ENCODE measurements around the gene HS2ST1.

Gene HS2ST1

GRCh38 chr1:86942743-86943142, 28.3 kb downstream of the HS2ST1 start:
- ATAC-seq, result no peak
- TF ChIP-seq CSDC2 (CRISPR knock-in tag; IDR thresholded peaks at IDR 0.05), result no peak
- no peak for TF ChIP-seq ZNF8 (CRISPR knock-in tag; IDR thresholded peaks at IDR 0.05)
- no peak for TF ChIP-seq ESRRG (CRISPR knock-in tag; IDR thresholded peaks at IDR 0.05)
- TF ChIP-seq ZFP3 (CRISPR knock-in tag; IDR thresholded peaks at IDR 0.05), result no peak
- no peak for TF ChIP-seq POU6F1 (CRISPR knock-in tag; IDR thresholded peaks at IDR 0.05; ENCODE audit: borderline replicate concordance, low read depth)
- no peak for TF ChIP-seq ZNF565 (CRISPR knock-in tag; conservative IDR thresholded peaks at IDR 0.05; ENCODE audit: low read depth)

- no peak for TF ChIP-seq ZFP30 (CRISPR knock-in tag; IDR thresholded peaks at IDR 0.05)
- no peak for TF ChIP-seq PATZ1 (CRISPR knock-in tag; IDR thresholded peaks at IDR 0.05; ENCODE audit: borderline replicate concordance)
- no peak for TF ChIP-seq ZNF565 (CRISPR knock-in tag; conservative IDR thresholded peaks at IDR 0.05; ENCODE audit: low read depth)
- TF ChIP-seq ISL1 (CRISPR knock-in tag; IDR thresholded peaks at IDR 0.05), result no peak
- TF ChIP-seq POU6F1 (CRISPR knock-in tag; IDR thresholded peaks at IDR 0.05; ENCODE audit: borderline replicate concordance, low read depth), result no peak
- no peak for TF ChIP-seq BACH2 (CRISPR knock-in tag; IDR thresholded peaks at IDR 0.05; ENCODE audit: borderline replicate concordance)
- TF ChIP-seq PPARA (CRISPR knock-in tag; IDR thresholded peaks at IDR 0.05; ENCODE audit: borderline replicate concordance), result no peak
- no peak for TF ChIP-seq RARB (CRISPR knock-in tag; IDR thresholded peaks at IDR 0.05)
- TF ChIP-seq TOX (CRISPR knock-in tag; IDR thresholded peaks at IDR 0.05; ENCODE audit: borderline replicate concordance), result no peak
- no peak for TF ChIP-seq ARNTL (CRISPR knock-in tag; IDR thresholded peaks at IDR 0.05; ENCODE audit: borderline replicate concordance, low read depth)
- no peak for TF ChIP-seq GLIS3 (CRISPR knock-in tag; IDR thresholded peaks at IDR 0.05)
- TF ChIP-seq ZC3H10 (CRISPR knock-in tag; IDR thresholded peaks at IDR 0.05), result no peak
- no peak for TF ChIP-seq CSDC2 (CRISPR knock-in tag; IDR thresholded peaks at IDR 0.05)
- no peak for TF ChIP-seq TCF4 (CRISPR knock-in tag; IDR thresholded peaks at IDR 0.05; ENCODE audit: borderline replicate concordance)
- no peak for TF ChIP-seq SNAI2 (CRISPR knock-in tag; IDR thresholded peaks at IDR 0.05)
- TF ChIP-seq ZNF8 (CRISPR knock-in tag; IDR thresholded peaks at IDR 0.05), result no peak
- no peak for ATAC-seq
These were observed 33.8 kb downstream of the HS2ST1 start for GRCh38 chr1:86948212-86948611.

- TF ChIP-seq ZFP30 (CRISPR knock-in tag; IDR thresholded peaks at IDR 0.05) (no peak), OSR1 (CRISPR knock-in tag; IDR thresholded peaks at IDR 0.05) (no peak), ESRRG (CRISPR knock-in tag; IDR thresholded peaks at IDR 0.05) (no peak), ISL1 (CRISPR knock-in tag; IDR thresholded peaks at IDR 0.05) (no peak), ARNTL (CRISPR knock-in tag; IDR thresholded peaks at IDR 0.05; ENCODE audit: borderline replicate concordance, low read depth) (no peak), POU6F1 (CRISPR knock-in tag; IDR thresholded peaks at IDR 0.05; ENCODE audit: borderline replicate concordance, low read depth) (no peak), ZFP3 (CRISPR knock-in tag; IDR thresholded peaks at IDR 0.05) (no peak), ZNF70 (CRISPR knock-in tag; IDR thresholded peaks at IDR 0.05) (no peak), BACH2 (CRISPR knock-in tag; IDR thresholded peaks at IDR 0.05; ENCODE audit: borderline replicate concordance) (no peak), TCF4 (CRISPR knock-in tag; IDR thresholded peaks at IDR 0.05; ENCODE audit: borderline replicate concordance) (no peak)
- no peak for ATAC-seq
These were observed 36.4 kb downstream of the HS2ST1 start for GRCh38 chr1:86950712-86951419.

- ATAC-seq, result no peak
- TF ChIP-seq PATZ1 (CRISPR knock-in tag; IDR thresholded peaks at IDR 0.05; ENCODE audit: borderline replicate concordance), result no peak
- no peak for TF ChIP-seq CSDC2 (CRISPR knock-in tag; IDR thresholded peaks at IDR 0.05)
- TF ChIP-seq OSR1 (CRISPR knock-in tag; IDR thresholded peaks at IDR 0.05), result no peak
- TF ChIP-seq TCF4 (CRISPR knock-in tag; IDR thresholded peaks at IDR 0.05; ENCODE audit: borderline replicate concordance), result no peak
- no peak for TF ChIP-seq ZFP3 (CRISPR knock-in tag; IDR thresholded peaks at IDR 0.05)
- no peak for TF ChIP-seq ZNF565 (CRISPR knock-in tag; conservative IDR thresholded peaks at IDR 0.05; ENCODE audit: low read depth)
- no peak for TF ChIP-seq GLIS3 (CRISPR knock-in tag; IDR thresholded peaks at IDR 0.05)
- TF ChIP-seq ZC3H10 (CRISPR knock-in tag; IDR thresholded peaks at IDR 0.05), result no peak
- no peak for TF ChIP-seq BACH2 (CRISPR knock-in tag; IDR thresholded peaks at IDR 0.05; ENCODE audit: borderline replicate concordance)
- no peak for TF ChIP-seq CSRNP3 (CRISPR knock-in tag; IDR thresholded peaks at IDR 0.05)
- TF ChIP-seq PPARA (CRISPR knock-in tag; IDR thresholded peaks at IDR 0.05; ENCODE audit: borderline replicate concordance), result no peak
- TF ChIP-seq ISL1 (CRISPR knock-in tag; IDR thresholded peaks at IDR 0.05), result no peak
- no peak for TF ChIP-seq POU6F1 (CRISPR knock-in tag; IDR thresholded peaks at IDR 0.05; ENCODE audit: borderline replicate concordance, low read depth)
- no peak for TF ChIP-seq ZNF8 (CRISPR knock-in tag; IDR thresholded peaks at IDR 0.05)
These were observed 37.0 kb downstream of the HS2ST1 start for GRCh38 chr1:86951430-86951829.

Measured in SK-N-SH treated with all-trans-retinoic acid at 6 μM for 48 hours (cell line).